K562 (cell line): ENCODE results near the gene SLC16A5. TPM values are rescaled to one million over a fixed set of nuclear protein-coding genes. Genes with fewer than 3 reads are reported as not detected.

Experiments used
- CXXC5 ChIP-seq: fragments of 250-450 bp; sonication (Bioruptor Pico); IDR thresholded peaks from 2 replicates; pipeline ENCODE4 v1.8.0; 2022; ENCODE audit warnings: inconsistent platforms, mild to moderate bottlenecking, moderate library complexity
- DACH1 ChIP-seq: fragments of 450-650 bp; IDR thresholded peaks from 2 replicates; pipeline ENCODE4 v1.6.1; 2018; ENCODE audit not compliant: partially characterized antibody
- FIP1L1 ChIP-seq: fragments of 200-400 bp; formaldehyde crosslinking; IDR thresholded peaks from 2 replicates; pipeline ENCODE4 v1.6.1; 2018; ENCODE audit warnings: mild to moderate bottlenecking, low read depth, low read length; ENCODE audit not compliant: poor library complexity, severe bottlenecking
- FOXK2 ChIP-seq, 2 experiments: fragments of 450-650 bp; IDR thresholded peaks in 1 of 2; conservative IDR thresholded peaks in 1 of 2; 2 replicates each; pipeline ENCODE4 v1.6.1; 2016; ENCODE audit warnings: low read depth in 2 of 2, mild to moderate bottlenecking in 1 of 2
- GATAD2B ChIP-seq: fragments of 450-650 bp; IDR thresholded peaks from 2 replicates; pipeline ENCODE4 v1.6.1; 2017; ENCODE audit warnings: mild to moderate bottlenecking, borderline replicate concordance
- SAFB2 ChIP-seq: fragments of 200-400 bp; formaldehyde crosslinking; IDR thresholded peaks from 2 replicates; pipeline ENCODE4 v1.6.1; 2018; ENCODE audit warnings: borderline replicate concordance, low read length, low read depth, moderate library complexity; ENCODE audit not compliant: severe bottlenecking
- SMC3 ChIP-seq: conservative IDR thresholded peaks from 2 replicates; pipeline ENCODE4 v1.6.1; 2011; ENCODE audit warnings: low read depth, low read length, improper control_type of control experiment; ENCODE audit not compliant: insufficient read depth
- SNRNP70 ChIP-seq: fragments of 200-400 bp; formaldehyde crosslinking; optimal IDR thresholded peaks from 2 replicates; pipeline ENCODE3; 2017; ENCODE audit warnings: low read depth, low read length
- YBX1 ChIP-seq: fragments of 450-650 bp; IDR thresholded peaks from 2 replicates; pipeline ENCODE4 v1.7.1; 2016; ENCODE audit warnings: mild to moderate bottlenecking
- ZBTB40 ChIP-seq, 2 experiments: fragments of 450-650 bp in 1 of 2; sonication (generic) in 1 of 2; formaldehyde crosslinking in 1 of 2; IDR thresholded peaks; 2 replicates each; pipeline versions ENCODE4 v1.7.1 to v1.9.0; 2016 to 2022; ENCODE audit warnings: inconsistent platforms in 1 of 2, mild to moderate bottlenecking in 1 of 2, missing genetic modification reagents in 1 of 2
- ZNF143 ChIP-seq: sonication (generic); formaldehyde crosslinking; IDR thresholded peaks from 2 replicates; pipeline ENCODE4 v1.9.0; 2022; ENCODE audit warnings: mild to moderate bottlenecking, missing genetic modification reagents
- ZNF41 ChIP-seq: fragments of 250-450 bp; sonication (Bioruptor Pico); conservative IDR thresholded peaks from 2 replicates; pipeline ENCODE4 v1.4.0; 2020; ENCODE audit warnings: mild to moderate bottlenecking
- polyA plus RNA-seq, 8 experiments: library from polyadenylated mRNA; depleted of rRNA in 4 of 8; stranded (reverse) in 5 of 8; unstranded in 3 of 8; fragments of >200 nt; fragmentation: Nextera tagmentation in 2 of 8; fragmentation: Illumina TruSeq in 1 of 8; extraction: Ambion mirVana in 2 of 8; extraction: Trizol in 1 of 8; gene quantifications; 2 replicates each; pipeline versions ENCODE4 v1.2.1 to v1.2.3, GENCODE V29; 2011 to 2014; ENCODE audit warnings: inconsistent platforms in 1 of 8, missing spikeins in 1 of 8
- total RNA-seq, 7 experiments: library from RNA; depleted of rRNA in 6 of 7; stranded (reverse); fragments of >200 nt in 6 of 7; fragmentation: Illumina TruSeq in 2 of 7; extraction: Trizol in 2 of 7; gene quantifications; 2 replicates each; pipeline versions ENCODE4 v1.2.1 to v1.2.3, GENCODE V29; 2011 to 2021; ENCODE audit warnings: low replicate concordance in 1 of 7
- TF ChIP-seq, protein P1 (sequence below), 2 experiments: IDR thresholded peaks; 2 replicates each; pipeline ENCODE4 v1.6.1; 2011; ENCODE audit warnings: borderline replicate concordance in 1 of 2, control low read depth in 1 of 2, low read depth in 1 of 2, low read length in 1 of 2, mild to moderate bottlenecking in 1 of 2, mixed read lengths in 1 of 2, moderate library complexity in 1 of 2; ENCODE audit not compliant: insufficient read depth in 1 of 2, insufficient read length in 1 of 2, poor library complexity in 1 of 2, severe bottlenecking in 1 of 2; ENCODE audit errors: extremely low read depth in 1 of 2
- TF ChIP-seq, protein P2 (sequence below): fragments of 450-650 bp; IDR thresholded peaks from 2 replicates; pipeline ENCODE4 v1.6.1; 2016

SLC16A5 gene
- total and polyA plus RNA-seq, 9 of the 15 experiments (the other 6 are each of a cell fraction or from before 2014, with no cell fraction given): 0.06 to 2.6 (median 0.91) TPM

GRCh38 chr17:75059369-75060345, 28.1 kb upstream of the SLC16A5 start (continued):
- TF ChIP-seq, protein P1, sequence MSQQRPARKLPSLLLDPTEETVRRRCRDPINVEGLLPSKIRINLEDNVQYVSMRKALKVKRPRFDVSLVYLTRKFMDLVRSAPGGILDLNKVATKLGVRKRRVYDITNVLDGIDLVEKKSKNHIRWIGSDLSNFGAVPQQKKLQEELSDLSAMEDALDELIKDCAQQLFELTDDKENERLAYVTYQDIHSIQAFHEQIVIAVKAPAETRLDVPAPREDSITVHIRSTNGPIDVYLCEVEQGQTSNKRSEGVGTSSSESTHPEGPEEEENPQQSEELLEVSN (IDR thresholded peaks at IDR 0.05; ENCODE audit: borderline replicate concordance in 1 of 2, extremely low read depth in 1 of 2, insufficient read depth in 1 of 2, insufficient read length in 1 of 2, low read depth in 1 of 2, low read length in 1 of 2, poor library complexity in 1 of 2, severe bottlenecking in 1 of 2): no peak
- TF ChIP-seq, protein P2, sequence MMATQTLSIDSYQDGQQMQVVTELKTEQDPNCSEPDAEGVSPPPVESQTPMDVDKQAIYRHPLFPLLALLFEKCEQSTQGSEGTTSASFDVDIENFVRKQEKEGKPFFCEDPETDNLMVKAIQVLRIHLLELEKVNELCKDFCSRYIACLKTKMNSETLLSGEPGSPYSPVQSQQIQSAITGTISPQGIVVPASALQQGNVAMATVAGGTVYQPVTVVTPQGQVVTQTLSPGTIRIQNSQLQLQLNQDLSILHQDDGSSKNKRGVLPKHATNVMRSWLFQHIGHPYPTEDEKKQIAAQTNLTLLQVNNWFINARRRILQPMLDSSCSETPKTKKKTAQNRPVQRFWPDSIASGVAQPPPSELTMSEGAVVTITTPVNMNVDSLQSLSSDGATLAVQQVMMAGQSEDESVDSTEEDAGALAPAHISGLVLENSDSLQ: 0 out of 2 replicates have a peak, but pooled peaks have one; percentile 25
- TF ChIP-seq DACH1 (no peak), ZNF143 (no peak), SMC3 (peak; percentile 41; the same call in 1 of the 2 replicates), ZNF41 (no peak), FIP1L1 (no peak), SNRNP70 (no peak), CXXC5 (CRISPR knock-in tag) (peak; percentile 37), YBX1 (no peak), FOXK2 (conservative IDR thresholded peaks at IDR 0.05 in 1 of 2, IDR thresholded peaks at IDR 0.05 in 1 of 2; ENCODE audit: low read depth in 2 of 2) (peak; percentile 49 to 65; a peak in 2 of 4 replicates), ZBTB40 (IDR thresholded peaks at IDR 0.05) (no peak), ZBTB40 (CRISPR knock-in tag; IDR thresholded peaks at IDR 0.05) (no peak), SAFB2 (no peak), GATAD2B (no peak)
